Thyroid gland (tissue), 4 donors: ENCODE measurements around the gene NAIF1.

ENCODE experiments used
- POLR2A ChIP-seq, 2 donors: fragments of 450-650 bp; IDR thresholded peaks; one replicate each; pipeline ENCODE4 v1.6.1; 2017; ENCODE audit warnings: antibody characterized with exemption in 2 of 2, mild to moderate bottlenecking in 2 of 2, moderate library complexity in 1 of 2
- TF ChIP-seq, protein P1 (sequence below), 6 experiments: fragments of 200-600 bp in 3 of 6; fragments of 450-650 bp in 3 of 6; sonication (generic) in 3 of 6; IDR thresholded peaks; one replicate each; pipeline ENCODE4 v1.5.1; 2016 to 2019; ENCODE audit warnings: antibody characterized with exemption in 6 of 6, mild to moderate bottlenecking in 2 of 6, inconsistent platforms in 1 of 6, moderate library complexity in 1 of 6

DNA sequence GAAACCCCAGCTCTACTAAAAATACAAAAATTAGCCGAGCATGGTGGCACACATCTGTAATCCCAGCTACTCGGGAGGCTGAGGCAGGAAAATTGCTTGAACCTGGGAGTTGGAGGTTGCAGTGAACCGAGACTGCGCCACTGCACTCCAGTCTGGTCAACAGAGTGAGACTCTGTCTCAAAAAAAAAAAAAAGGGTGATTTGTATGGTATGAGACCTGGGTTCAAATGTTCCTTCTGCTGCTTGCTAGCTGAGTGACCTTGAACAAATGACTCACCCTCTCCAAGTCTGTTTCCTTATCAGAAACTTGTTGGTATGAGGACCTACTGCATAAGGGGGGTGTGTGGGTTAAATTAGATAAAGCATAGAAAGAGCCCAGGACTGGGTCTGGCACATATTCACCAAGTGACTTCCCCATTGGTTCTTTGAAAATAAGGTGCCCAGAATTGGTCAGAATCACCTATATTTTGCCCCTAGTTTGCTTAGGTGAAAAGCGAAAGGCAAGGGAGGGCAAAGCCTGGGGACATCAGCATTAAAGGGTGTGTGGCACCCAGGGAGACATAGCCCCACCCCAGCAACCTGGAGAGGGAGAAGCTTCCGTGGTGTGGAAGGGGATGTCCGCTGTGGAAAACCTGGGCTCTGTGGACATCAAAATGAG lies 10.9 kb upstream of the NAIF1 start:
- TF ChIP-seq, protein P1, sequence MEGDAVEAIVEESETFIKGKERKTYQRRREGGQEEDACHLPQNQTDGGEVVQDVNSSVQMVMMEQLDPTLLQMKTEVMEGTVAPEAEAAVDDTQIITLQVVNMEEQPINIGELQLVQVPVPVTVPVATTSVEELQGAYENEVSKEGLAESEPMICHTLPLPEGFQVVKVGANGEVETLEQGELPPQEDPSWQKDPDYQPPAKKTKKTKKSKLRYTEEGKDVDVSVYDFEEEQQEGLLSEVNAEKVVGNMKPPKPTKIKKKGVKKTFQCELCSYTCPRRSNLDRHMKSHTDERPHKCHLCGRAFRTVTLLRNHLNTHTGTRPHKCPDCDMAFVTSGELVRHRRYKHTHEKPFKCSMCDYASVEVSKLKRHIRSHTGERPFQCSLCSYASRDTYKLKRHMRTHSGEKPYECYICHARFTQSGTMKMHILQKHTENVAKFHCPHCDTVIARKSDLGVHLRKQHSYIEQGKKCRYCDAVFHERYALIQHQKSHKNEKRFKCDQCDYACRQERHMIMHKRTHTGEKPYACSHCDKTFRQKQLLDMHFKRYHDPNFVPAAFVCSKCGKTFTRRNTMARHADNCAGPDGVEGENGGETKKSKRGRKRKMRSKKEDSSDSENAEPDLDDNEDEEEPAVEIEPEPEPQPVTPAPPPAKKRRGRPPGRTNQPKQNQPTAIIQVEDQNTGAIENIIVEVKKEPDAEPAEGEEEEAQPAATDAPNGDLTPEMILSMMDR (IDR thresholded peaks at IDR 0.05): no peak
- TF ChIP-seq POLR2A (IDR thresholded peaks at IDR 0.05): no peak
